ENCODE data around the gene SARDH.

The SARDH gene

DNA sequence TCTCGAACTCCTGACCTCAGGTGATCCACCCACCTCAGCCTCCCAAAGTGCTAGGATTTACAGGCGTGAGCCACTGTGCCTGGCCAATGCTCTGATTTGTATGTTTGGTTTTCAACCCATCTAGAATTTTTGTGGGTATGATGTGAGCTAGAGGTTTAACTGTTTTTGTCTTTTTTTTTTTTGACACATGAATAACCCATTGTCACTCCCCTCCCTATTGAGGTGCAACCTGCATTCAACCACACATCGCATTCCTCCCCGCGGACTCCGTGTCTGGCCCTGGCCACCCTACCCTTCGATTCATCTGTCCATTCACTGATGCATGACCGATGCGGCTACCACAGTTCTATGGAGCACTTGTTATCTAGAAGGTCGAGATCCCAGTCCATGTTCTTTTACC is 119.4 kb downstream of the SARDH start:
- no peak for DNase-seq

DNA sequence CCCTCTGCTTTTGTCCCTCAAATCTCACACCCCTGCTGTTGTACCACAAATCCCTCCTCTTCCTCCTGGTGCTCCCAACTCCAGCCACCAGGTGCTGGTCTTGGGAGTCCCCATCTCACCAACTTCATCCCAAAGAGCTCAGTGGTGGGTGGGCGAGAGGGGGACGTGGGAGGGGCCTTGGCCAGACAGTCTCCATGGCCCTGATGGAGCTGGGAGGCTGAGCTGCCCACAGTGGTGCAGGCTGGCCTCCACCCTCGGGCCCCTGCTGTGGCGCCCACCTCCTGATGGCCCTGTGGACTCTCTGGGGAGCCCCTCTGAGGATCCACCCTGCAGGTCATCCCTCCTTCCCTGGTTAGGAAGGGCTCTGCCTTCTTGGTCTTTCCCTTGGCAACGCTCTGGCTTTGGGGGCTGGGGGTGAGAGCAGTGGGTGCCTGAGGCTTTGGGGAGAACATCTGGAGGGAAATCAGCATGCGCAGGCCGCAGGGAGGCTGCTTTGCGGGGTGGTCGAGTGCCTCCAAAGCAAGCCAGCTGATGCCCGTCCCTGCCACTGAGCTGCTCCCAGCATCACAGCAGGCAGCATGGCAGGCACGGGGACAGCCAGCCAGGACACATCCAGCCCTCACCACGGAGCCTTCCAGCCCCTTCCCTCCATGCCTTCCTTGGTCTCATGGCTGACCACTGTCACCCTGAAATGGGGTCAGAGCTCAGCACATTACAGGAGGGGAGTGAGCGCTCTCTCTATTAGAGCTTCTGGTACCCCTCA is 121.3 kb downstream of the SARDH start:
- DNase-seq, result no peak

GRCh38 chr9:133615606-133616188 is 122.5 kb downstream of the SARDH start:
- no peak for DNase-seq

GRCh38 chr9:133615186-133615585 is 123.0 kb downstream of the SARDH start:
- no peak for DNase-seq

- no peak for DNase-seq
Observed at GRCh38 chr9:133614678-133615077, 123.5 kb downstream of the SARDH start.

DNA sequence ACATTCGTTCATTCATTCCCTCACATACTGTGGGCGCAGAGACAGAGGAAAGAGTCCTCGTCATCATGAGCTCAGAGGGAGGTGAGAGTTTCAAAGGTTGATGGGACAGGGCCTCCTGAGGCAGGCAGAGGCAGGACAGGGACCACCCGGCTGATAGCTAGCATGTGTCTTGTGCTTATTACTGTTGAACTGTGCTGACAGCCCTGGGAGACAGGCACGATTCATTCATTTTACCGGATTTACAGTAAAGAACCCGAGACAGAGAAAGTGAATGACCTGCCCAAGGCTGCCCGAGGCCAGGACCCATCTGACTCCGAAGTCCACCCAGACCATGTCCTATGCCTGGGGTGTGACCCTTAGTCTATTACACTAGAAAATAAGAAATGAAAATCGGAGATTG is 124.1 kb downstream of the SARDH start:
- DNase-seq, result no peak
